Stimulated activated naive CD4-positive, alpha-beta T cell (primary cell): ENCODE measurements around the gene TBC1D28.
"Not testable (repeated sequence)": the region's sequence is repeated elsewhere in the genome, so short reads cannot be mapped to it uniquely, and the experiment has no call there.

Experiments
- DNase-seq, 6 experiments: peaks; one replicate each; lab custom pipeline; 2025; lab: John Stamatoyannopoulos, UW

TBC1D28 gene

DNA sequence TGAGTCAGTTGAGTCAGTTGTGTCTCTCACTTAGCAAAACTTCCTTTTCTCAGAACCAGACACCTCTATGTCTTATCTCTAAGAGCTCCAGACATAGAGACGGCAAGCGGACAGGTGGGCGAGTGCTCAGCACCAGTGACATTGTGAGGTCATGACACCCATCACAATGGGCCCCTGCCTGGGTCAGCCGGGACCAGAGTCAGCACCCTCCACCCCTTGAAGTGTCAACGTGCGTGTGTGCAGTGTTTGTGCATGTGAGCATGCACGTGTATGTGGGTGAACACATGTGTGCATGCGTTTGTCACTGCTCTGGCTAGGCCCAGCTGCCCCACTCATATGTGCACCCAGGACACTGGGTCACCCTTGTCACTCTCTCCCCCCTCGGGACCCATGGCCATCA lies at the start of gene TBC1D28:
TSS of gene TBC1D28 (minus strand) at position 101 of the 400 bp plus-strand sequence. CDS start 3,039 bp downstream, outside the sequence.
- DNase-seq: not testable (repeated sequence)

DNA sequence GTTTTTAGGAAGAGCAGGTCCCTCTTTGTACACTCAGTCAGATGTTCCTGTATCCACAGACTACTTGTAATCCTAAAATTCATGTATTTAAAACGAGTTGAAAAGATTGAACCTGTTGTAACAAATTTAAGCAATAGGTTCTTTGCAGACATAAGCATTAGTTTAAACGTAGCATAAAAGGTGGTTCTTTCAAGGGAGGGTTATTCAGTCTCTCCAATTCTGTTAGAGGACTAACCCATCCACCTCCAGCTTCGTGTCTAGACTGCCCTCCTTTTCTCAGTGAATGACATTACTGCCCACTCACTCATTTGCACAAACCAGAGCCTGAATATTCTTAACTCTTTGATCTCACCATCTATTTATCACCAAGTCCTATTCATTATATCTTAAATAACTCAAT lies 38.5 kb upstream of the TBC1D28 start:
- DNase-seq: not testable (repeated sequence)

DNA sequence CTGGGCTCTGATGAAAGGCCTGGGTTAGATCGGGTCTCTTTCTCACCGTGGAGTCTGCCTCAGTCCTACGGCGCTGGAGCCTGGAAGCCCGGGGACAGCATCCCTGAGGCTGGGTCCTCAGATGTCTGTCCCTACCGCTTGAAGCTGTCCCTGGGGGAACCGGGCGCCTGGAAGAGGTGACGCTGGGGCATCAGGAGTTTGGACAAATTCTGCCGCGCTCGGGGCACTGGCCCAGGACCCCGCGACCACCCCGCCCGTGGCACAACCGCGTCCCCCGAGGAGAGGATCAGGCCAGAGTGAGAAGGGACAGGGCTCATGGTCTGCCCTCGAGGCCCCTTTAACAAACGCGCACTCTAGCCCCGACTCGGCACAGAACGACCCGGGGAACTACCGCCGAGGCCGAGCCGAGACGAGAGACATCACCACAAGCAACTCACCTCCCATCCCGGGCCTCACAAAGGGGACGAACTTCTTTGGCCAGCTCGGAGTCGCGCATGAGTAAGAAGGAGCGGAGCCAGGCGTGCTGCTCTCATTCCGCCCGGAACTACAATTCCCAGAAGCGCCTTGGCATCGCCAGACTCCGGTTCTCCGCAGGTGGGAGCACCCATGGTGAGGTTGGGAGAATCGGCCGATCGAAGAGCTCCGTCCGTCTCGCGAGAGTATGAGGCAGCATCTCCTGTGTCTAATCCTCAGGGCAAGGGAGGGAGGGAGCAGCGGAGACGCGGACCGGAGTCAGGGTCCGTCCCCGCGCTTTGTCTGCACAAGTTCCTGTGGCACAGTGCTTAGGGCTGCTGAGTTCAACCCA lies 37.8 kb upstream of the TBC1D28 start, which contains the start of gene FOXO3B:
TSS of gene FOXO3B (minus strand) at position 548 of the 805 bp plus-strand sequence. CDS start 663 bp downstream, outside the sequence.
- peak; percentile 47 to 81 (median 61) for DNase-seq

DNA sequence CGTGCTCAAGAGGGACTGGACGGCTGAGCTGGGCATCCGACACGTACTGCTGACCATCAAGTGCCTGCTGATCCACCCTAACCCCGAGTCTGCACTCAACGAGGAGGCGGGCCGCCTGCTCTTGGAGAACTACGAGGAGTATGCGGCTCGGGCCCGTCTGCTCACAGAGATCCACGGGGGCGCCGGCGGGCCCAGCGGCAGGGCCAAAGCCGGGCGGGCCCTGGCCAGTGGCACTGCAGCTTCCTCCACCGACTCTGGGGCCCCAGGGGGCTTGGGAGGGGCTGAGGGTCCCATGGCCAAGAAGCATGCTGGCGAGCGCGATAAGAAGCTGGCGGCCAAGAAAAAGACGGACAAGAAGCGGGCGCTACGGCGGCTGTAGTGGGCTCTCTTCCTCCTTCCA lies 33.2 kb upstream of the TBC1D28 start:
- DNase-seq: not testable (repeated sequence)

DNA sequence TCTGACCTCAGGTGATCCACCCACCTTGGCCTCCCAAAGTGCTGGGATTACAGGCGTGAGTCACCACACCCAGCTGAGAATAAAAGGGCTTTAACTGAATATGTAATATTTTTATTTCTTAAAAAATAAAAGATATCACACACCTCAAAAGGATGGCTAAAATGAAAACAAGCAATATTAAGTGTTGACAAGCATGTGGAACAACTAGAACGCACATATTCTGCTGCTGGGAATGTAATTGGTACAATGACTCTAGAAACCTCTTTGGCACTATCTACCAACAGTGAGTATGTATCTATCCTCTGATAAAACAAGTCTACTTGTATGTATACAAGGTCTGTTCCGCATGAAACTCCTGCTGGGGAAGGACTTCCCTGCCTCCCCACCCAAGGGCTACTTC lies 32.7 kb upstream of the TBC1D28 start:
- not testable (repeated sequence) for DNase-seq

DNA sequence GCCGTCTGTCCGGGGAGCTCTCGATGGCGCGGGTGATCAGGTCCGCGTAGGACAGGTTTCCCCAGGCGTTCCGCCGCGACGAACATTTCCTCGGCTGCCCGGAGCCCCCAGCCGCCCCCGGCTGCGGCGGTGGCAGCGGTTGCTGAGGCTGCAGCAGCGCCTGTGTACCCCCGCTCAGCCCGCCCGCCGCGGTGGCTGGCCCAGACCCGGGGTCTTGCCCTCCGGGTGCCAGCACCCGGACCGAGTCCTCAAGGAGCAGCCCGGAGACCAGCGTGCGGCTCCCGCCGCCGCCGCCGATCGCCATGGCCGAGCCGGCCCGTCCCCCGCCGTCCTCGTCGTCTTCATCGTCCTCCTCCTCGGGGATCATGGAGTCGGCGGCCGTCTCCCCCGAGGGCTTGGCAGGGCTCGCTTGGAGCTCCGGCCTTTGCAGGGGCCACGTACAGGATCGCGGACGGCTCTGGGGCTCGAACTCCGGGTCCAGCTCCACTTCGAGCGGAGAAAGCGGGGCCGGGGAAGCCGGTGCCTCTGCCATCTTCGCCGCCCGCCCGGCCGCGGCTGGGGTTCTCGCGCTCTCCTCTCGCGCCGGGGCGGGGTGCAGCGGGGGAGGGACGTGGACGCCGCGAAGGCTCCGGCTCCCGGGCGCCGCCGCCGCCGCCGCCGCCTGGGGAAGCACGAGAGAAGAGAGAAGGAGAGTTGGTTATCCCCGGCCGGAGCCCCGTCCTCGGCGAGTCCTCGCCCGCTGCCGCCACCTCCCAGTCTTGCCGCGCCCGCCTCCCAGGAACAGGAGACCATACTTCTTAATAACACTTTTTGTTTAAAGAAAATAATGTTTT lies 28.4 kb upstream of the TBC1D28 start:
- DNase-seq: not testable (repeated sequence)

DNA sequence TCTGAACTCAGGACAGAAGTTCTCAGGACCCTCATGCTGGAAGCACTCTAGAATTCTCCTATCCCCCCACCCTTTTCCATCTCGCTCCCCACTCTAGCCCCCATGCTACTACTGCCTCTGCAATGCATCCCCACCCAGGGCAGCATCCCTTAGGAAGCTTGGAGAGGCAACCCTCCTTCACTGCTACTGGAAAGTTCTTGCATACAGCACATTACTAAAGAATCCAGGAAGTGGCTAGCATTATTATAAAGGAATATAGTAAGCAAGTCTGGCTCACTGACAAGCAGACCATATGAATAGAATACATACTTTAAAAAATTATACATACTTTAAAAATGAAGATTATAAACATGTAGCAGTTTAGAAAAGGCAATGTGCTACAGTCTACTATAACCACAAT lies 24.4 kb upstream of the TBC1D28 start:
- not testable (repeated sequence) for DNase-seq

DNA sequence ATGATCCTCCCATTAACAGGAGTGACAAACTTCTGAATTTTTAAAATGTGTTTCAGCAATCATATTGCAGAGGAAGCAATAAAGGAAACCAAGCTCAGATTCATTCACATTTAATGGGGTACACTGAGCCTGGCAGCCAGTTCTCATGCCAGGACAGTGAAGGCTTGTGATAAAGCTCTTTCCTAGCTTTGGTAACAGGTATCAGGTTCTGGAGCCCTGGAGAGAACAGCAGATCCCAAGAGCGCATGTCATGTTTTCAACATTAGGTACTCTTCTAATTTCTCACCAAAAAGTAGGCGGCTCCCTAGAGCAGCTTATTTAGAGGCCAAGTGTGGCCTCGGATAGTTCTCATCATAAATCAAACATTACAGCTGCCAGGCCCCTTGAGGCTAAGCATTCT lies 23.3 kb upstream of the TBC1D28 start:
- DNase-seq: not testable (repeated sequence)

DNA sequence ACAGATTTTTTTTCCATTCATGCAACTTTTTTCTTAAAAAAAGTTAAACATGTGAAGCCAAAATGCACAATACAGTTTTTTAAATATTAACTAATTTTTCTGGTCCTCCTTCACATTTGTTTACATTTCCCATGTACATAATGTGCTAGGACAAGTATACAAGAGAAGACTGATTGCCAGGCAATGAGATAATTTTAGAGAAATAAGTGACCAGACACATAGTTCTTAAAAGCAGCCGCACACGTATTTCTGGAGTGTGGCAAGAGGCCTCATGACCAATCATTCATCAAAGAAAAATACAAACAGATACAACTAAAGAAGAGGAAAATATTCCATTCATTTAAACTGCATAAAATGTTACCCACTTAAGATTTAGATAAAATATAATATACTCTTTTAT lies 22.1 kb upstream of the TBC1D28 start:
- not testable (repeated sequence) for DNase-seq

DNA sequence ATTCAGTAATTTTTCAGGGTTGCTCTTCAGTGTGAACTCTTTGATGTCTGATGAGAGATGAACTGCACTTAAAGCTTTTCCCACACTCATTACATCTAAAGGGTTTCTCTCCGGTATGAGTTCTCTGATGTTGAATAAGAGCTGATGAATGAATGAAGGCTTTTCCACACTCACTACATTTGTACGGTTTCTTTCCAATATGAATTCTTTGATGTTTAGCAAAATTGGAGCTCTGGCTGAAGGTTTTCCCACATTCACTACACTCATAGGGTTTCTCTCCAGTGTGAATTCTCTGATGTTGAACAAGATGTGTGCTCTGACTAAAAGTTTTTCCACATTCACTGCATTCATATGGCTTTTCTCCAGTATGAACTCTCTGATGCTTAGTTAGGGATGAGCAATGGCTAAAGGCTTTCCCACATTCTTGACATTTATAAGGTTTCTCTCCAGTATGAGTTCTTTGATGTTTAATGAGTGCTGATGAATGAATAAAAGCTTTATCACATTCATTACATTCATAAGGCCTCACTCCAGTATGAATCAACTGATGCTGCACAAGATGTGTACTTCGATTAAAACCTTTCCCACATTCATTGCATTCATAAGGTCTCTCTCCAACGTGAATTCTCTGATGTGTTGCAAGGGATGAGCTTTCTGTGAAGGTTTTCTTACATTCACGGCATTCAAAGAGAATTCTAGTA lies 17.9 kb upstream of the TBC1D28 start:
- DNase-seq: not testable (repeated sequence)

DNA sequence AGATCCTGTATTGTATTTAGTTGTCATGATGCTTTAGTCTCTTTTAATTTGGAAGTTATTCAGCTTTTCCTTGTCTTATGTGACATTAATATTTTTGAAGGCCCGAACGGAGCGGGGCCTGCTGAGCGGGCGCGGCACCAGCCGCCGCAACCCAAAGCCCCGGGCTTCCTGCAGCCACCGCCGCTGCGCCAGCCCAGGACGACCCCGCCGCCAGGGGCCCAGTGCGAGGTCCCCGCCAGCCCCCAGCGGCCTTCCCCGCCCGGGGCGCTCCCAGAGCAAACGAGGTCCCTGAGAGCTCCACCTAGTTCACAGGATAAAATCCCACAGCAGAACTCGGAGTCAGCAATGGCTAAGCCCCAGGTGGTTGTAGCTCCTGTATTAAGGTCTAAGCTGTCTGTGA lies 5.9 kb upstream of the TBC1D28 start:
- not testable (repeated sequence) for DNase-seq

DNA sequence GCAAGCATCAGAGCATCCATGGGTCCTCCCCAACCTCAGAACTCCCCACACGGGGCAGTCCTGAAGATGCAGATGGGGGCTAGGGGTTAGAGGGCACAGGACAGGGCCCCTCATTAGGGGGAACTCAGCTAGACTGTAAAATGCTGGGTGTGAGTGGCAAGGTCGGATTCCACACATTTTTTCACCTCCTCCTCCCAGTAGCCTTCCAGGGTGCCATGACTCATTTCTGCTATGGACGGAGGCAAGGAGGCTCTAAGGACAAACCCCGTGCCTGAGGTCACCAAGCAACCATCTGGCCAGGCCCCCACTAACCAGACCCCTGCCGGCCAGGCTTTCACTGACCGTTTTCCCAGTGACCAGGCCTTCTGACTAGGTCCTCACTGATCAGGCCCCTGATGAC lies 1.1 kb downstream of the TBC1D28 start:
- DNase-seq: not testable (repeated sequence)

DNA sequence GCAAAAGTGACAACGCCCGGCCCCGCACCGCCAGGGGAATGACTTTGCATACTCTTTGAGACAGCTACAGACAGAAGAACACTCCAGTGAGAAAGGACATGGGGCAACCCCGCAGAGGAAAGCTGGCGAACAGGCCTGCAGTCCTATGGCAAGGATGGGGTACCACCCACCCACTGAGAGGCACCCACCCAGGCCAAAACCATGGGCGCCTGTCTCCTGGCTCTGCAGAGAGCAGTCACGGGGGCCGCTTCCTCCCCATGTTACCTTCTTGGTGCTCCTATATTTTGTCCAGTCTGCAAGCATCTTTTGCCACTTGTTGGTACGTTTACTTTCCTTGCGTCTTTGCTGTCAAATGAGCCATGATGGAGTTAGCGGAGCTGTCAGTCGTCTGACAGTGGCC lies 5.8 kb downstream of the TBC1D28 start:
- DNase-seq: not testable (repeated sequence)

DNA sequence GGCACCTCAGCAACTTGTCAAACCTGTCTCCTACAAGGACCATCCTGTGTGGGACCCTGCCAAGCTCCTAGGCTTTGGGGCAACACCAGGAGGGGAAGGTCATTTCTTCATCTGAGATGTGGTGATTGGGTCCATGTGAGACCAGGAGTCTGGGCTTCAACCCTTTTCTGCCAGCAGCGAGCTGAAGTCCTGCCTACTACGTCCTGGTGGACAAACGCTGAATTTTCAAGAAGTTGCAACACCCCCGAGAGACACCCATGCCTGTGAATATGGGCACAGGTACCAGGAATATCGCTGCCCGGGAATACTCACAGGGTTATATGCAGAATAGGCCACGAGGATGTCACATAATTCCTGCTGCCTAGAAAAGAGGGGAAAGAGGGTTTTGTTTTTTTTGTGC lies 8.0 kb downstream of the TBC1D28 start:
- DNase-seq: not testable (repeated sequence)

DNA sequence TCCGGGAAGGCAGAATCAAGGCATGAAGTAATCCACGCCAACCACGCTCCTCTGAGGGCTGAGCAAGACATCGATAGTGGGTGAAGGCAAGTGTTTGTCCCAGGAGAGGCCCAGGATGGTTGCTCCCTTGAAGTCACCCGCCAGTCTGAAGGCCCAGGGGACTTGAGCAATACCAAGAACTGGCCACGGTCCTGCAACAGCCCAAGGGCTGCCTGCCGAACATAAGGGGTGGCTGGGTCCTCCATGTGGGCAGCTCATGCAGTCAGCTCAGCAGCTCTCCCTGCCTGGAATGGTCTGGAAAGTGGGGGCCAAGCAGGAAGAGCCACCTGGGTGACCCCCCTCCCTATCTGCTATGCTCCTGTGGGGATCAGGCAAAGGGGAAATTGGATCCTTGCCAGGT lies 8.4 kb downstream of the TBC1D28 start:
- DNase-seq: not testable (repeated sequence)

DNA sequence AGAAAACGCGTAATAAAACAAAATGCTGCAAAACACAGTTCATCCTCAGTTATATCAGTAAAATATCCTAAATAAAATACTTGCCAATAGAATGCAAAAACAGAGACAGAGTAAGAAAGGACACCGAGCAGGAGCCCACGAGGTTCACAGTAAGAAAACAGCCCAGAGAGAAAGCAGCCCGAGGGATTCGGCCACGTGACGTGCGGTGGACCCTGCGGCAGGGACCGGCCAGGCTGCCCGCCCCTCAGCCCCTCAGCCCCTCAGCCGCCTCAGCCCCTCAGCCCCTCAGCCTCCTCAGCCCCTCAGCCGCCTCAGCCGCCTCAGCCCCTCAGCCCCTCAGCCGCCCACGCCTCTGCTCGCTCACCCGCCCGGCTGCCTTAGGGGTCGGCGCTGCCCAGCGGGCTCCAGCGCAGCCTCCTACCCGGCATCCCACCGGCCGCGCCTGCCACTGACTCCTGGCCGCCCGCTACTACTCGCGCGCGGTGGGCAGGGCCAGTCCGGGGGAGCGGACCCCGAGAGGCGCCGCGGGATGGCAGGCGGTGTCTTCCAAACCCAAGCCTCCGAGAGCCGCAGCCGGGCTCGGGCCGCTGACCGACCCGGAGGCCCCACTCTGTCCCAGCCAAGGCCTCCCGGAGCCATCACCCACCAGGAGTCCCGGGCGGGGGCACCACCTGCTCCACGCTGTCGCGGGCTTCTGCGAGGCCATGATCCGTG lies 9.5 kb downstream of the TBC1D28 start:
- not testable (repeated sequence) for DNase-seq

DNA sequence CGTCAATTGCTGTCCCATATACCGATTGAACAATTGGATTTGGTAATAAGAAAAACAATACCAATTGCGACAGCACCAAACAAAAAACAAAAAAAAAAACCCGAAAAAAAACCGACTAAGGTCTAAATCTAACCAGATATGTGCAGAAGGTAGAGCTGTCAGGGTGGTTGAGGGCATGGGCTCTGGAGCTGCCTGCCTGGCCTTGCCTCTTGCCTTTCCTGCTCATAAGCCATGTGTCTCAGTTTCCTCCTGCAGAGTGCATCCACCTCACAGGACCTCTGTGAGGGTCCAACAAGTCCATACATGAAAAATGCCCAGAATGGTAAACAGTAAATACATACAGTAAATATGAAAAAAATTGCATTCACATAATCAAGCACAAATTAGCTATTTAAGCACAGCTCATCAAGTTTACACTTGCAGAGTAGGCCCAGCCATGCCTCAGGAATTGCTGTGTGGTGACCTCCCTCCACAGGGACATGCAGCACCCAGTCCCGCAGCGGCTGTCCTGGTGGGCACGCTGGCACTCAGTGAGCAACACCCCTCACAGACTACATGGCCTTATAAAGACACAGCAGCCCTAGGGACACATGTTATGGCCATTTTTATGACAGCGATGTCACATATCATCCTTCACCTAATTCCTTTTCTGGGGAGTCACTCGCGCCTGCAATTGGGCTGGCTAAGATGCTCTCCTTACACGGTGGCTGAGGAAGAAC lies 17.9 kb downstream of the TBC1D28 start:
- no peak for DNase-seq

DNA sequence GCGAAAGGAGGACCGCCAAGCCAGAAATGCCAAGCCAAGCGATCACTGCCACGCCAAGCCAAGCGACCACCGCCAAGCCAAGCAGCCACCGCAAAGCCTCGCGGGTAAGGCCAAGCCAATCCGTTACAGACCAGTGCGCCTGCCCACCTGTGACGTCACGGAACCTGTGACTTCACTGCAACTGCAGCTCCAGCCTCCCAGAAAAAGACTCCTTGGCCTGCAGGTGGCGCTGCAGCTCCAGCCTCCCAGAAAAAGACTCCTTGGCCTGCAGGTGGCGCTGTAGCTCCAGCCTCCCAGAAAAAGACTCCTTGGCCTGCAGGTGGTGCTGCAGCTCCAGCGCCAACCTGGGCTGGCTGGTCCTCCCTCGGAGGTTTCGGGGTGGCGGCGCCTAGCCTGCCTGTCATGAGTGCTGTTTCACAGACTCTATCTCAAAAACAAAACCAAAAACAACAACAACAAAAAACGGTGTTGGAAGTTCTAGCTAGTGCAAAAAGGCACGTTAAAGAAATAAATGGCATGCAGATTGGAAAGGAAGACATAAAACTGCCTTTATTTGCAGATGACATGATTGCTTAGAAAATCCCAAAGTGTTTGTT lies 18.6 kb downstream of the TBC1D28 start:
- peak; percentile 87 to 97 (median 92) for DNase-seq

DNA sequence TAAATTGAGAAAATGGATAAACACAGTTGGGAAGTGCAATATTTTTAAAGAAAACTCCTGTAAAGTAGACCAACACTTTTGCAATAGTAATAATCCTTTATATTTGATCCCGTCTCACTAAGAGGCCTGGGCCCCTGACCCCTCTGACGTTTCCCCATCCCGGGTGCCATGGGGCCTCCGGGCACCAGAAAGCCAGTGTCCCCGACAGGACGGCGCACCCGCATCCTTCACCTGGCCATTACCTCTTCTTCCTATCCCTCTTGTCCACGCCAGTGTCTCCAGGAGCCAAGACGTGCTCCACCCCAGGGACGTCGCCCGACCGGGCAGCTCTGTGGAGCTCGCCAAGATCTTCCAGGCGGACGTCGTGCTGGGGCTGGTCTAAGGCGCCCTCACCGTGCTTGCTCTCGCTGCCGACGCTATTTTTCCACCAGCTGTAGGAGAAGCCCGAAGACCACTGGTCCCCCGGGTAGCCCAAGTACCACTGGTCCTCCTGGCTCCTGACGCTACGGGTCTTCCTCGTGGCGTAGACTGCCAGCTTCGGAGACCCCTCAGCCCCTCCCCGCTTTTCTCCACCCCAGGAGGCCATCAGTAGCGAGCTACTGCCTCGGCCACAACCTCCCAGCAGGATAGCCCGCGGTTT lies 19.2 kb downstream of the TBC1D28 start:
- DNase-seq: not testable (repeated sequence)

DNA sequence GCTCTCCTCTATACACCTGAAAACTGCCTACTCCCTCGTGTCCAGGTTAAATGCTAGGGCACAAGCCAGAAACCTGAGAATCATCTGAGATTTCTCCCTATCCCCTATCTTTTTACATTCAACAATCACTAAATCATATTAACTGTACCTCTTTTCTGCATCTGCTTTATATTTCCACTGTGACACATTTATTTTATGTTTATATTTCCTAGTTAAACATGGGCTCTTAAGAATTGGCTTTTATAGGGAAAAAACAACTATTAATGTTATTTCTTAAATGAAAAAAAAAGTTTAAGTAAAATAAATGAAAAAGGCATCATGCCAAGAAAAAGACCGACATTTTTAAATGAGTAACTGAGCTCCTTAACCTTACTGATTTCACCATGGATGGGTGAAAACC lies 26.6 kb downstream of the TBC1D28 start:
- DNase-seq: not testable (repeated sequence)
